HFF-Myc (cell line): ENCODE measurements around the gene STK32C.
"Not testable (repeated sequence)": the region's sequence is repeated elsewhere in the genome, so short reads cannot be mapped to it uniquely, and the experiment has no call there.

Source experiments
- DNase-seq: peaks from one replicate; pipeline ENCODE4 v3.0.0-alpha.2; 2011; ENCODE audit warnings: low read depth; ENCODE audit errors: extremely low read depth
- H3K4me3 ChIP-seq: replicated peaks from 2 replicates; pipeline ENCODE4 v1.5.1; 2011; ENCODE audit warnings: low read depth, mild to moderate bottlenecking, control low read depth, low read length
- CTCF ChIP-seq: IDR thresholded peaks from 2 replicates; pipeline ENCODE4 v1.5.1; 2012; ENCODE audit warnings: mild to moderate bottlenecking, low read depth, low read length, control low read depth; ENCODE audit errors: missing control alignments

The STK32C gene

GRCh38 chr10:132271458-132272230, 36.1 kb downstream of the STK32C start:
- no peak for DNase-seq
- TF ChIP-seq CTCF, result no peak
- no peak overlapping the region for H3K4me3 ChIP-seq

- H3K4me3 ChIP-seq, result no peak overlapping the region
- no peak for DNase-seq
- no peak for TF ChIP-seq CTCF
Observed at GRCh38 chr10:132270721-132271457, 36.9 kb downstream of the STK32C start.

- DNase-seq, result no peak
- no peak for TF ChIP-seq CTCF
- no peak overlapping the region for H3K4me3 ChIP-seq
Observed at GRCh38 chr10:132270256-132270655, 37.5 kb downstream of the STK32C start.

- no peak overlapping the region for H3K4me3 ChIP-seq
- no peak for TF ChIP-seq CTCF
- DNase-seq, result no peak
Observed at GRCh38 chr10:132269266-132270230, 38.2 kb downstream of the STK32C start.

GRCh38 chr10:132267916-132268315, 39.8 kb downstream of the STK32C start:
- H3K4me3 ChIP-seq, DNase-seq: not testable (repeated sequence)

- H3K4me3 ChIP-seq, result no peak overlapping the region
- no peak for TF ChIP-seq CTCF
- no peak for DNase-seq
Observed at GRCh38 chr10:132266594-132267161, 41.1 kb downstream of the STK32C start.
